HG03442 (cell line): ENCODE measurements around the gene CCR2.
"Not testable (repeated sequence)": the region's sequence is repeated elsewhere in the genome, so short reads cannot be mapped to it uniquely, and the experiment has no call there.

ENCODE experiments used
- ATAC-seq: cut with Tn5 transposase; IDR thresholded peaks from one replicate; pipeline ENCODE4 v1.9.1; 2021; ENCODE audit warnings: mild to moderate bottlenecking, moderate library complexity; ENCODE audit not compliant: unreplicated experiment

CCR2 gene

DNA sequence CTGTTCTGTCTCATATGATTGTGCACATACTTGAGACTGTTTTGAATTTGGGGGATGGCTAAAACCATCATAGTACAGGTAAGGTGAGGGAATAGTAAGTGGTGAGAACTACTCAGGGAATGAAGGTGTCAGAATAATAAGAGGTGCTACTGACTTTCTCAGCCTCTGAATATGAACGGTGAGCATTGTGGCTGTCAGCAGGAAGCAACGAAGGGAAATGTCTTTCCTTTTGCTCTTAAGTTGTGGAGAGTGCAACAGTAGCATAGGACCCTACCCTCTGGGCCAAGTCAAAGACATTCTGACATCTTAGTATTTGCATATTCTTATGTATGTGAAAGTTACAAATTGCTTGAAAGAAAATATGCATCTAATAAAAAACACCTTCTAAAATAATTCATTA, 21.9 kb downstream of the CCR2 start:
- no peak for ATAC-seq

DNA sequence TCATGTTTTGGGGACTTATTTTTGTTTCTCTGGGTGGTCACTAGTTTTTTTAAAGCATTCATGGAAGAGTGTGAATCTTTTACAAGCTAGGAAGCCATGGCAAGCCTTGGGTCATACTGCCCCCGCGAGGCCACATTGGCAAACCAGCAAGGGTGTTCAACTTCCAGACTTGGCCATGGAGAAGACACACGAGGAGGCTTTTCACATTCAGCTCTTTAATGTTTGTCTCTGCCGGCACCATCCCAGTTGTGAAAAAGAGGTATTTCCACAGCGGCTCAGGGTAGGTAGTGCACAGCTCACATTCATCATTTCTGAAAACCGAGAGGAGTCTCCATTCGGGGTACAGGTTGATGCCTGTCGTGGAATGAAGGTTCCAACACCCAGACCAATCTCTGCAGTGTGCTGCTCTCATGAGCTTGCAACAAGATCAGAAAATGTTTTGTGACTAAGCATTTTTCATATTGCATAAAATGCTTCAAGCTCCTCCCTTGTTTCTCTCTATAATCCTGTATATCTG, 24.6 kb downstream of the CCR2 start:
- ATAC-seq, result no peak

DNA sequence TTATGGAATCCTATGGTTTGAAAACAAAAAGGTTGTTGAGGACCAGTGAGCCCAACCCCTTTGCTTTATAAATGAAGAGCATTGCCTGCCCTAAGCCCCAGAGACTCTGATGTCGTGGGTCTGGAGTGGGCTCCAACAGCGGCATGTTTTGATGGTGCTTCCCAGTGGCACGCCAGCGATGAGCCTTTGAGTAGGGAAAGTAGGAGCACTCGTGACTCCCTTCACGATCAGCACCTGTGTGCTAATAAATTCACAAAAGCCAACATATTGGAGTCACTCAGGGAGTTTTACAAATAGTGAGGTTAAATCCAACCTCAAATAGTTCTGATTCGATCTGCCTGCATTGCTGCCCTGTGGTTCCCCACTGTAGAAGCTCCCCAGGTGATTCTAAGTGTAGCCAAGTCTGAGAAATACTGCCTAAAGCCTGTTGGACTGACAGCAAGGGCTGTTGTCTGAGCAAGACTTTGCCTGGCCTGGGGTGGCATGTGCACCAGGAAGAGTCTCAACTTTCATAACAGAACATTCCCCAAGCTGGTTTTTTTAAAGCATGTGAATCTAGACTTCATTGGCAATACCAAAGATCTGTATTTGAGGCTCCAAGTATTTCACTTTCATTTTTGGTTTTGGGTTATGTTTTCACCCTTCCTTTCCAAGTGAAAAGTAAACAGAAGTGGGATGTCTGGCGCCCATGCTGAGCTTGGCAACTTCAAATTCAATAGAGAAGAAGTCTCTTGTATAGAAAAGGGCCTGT, 26.7 kb downstream of the CCR2 start:
- no peak for ATAC-seq

DNA sequence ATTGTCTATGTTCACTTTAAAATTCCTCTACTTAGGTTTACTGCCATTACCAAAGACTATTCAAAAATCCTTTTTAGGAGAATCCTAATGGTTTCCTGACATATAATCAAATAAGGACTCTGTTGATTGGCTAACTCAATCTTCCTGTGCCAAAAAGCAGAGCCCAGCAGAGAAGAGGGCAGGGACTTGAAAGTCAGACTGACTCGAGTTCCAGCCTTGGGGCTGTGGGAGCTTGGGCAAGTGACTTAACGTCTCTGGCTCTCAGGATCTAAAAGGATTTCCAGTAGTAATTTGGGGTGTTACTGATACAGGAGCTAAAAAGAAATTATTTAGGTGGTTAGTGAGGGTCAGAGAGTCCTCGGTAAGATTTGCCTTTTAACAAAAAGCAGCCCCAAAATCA, 27.7 kb downstream of the CCR2 start:
- no peak for ATAC-seq

DNA sequence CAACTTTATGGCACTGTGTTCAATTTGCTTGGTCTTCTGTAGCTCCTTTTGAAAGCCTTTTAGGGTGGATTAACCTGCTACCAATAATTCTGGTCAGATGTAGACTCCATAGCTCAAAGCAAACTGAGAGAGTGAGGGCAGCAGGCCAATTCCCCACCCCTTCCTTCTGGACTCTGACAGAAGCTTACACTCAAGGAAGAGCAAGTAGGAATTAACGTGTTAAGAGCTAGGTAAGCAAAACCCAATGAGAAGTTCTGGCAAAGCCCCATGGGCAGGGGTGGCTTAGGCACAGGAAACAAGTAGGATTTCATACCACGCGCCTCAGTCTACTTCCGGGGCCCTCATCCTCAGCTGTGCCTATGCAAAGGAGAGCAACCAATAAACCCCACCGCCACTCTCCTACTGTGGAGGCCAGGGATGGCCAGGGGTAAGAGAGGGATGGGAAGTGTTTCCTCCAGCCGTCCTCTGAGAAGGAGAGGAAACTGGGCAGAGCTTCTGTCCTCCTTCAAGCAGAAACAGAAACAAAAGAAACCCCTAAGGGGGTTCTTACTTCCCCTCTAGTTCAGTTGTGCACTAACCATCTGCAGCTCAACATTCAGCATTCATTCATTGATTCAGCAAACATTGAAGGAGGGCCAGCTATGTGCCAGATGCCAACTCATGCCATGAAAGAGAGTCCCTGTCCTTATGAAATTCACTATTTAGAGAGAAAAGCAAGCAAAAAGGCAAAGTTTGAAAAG, 29.5 kb downstream of the CCR2 start:
- no peak for ATAC-seq

DNA sequence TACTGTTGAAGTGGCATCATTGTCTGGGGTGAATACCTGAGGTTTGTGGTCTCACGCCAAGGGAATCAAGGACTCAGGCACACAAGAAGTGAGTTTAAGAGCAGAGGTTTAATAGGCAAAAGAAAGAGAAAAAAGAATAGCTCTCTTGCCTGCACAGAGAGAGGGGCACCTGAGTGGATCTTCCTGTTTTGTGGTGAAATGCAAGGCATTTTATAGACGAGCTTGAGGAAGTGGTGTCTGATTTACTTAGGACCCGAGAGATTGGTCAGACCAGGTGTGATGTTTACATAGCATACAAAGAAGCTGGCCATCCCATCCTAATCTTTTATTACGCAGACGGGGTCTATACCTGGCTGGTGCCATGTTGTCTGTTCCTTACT, 30.0 kb downstream of the CCR2 start:
- no peak for ATAC-seq

DNA sequence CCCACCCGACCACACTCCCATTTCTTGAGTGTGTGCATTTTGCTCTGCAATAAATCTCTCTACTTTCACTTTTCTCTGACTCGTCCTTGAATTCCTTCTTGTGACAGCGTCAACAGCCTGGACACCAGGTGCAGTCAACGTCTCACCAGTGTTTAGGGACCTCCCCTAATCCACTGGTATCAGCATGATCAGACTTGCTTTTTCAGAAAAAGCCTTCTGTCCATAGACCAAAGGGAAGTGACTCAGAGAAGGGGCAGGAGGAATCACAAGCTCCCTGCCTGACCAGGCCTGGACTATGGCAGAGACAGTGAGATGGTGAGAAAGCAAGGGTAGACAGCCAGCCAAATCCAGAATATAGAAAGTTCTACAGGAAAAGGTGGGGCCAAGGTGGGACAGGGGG, 32.3 kb downstream of the CCR2 start:
- no peak for ATAC-seq

DNA sequence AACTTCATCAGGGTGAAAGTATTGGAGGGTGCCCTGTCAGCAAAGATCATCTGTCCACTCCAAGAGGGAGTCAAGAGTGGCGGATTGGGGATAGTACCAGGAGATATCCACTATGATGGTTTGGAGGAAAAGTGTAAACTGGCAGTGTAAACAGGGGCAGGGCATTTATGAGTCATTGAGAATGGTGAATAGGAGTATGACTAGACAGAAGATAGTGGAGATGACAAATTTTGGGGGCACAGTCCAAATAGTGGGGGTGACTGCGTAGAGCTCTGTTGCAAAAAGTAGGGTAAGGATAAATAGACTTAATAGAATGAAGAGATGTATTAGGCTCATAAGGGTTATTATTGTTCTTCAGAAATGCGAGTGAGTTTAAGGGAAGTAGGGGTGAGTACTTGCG, 34.9 kb downstream of the CCR2 start:
- ATAC-seq, result not testable (repeated sequence)

DNA sequence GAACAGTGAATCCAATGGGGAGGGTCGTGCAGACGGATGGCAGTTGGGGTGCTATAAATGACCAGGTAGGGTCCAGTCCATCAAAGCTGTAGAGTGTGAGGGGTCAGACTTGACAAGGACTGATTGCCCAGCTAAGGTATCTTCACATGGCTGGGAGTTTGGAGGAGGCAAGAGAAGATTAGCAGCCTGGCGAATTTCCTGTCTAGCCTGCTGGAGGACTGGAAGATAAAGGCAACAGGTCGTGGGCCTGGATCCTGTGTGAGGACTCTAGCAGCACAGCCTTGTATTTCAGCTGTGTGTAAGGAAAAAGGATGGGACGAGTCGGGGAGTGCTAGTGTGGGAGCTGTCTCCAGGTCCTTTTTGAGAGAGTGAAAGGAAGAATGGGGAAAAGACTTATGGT, 35.4 kb downstream of the CCR2 start:
- no peak for ATAC-seq

DNA sequence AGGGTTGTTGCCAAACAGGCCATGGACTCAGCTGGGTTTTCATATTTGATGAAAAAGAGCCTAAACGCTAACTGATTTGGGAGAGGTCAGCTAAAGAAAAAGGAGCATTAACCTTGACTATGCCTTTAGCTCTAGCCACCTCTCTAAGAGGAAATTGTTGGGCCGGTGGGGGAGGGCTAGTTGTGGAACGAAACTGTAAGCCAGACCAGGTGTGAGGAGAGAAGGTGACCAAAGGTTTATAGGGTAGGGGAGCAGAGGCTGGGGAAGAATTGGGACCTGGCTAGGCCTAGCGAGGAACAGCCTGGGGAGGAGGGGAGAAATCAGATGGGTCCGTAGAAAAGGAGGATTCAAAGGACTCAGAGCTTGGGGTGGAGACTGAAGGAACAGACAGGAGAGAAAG, 37.6 kb downstream of the CCR2 start:
- not testable (repeated sequence) for ATAC-seq

DNA sequence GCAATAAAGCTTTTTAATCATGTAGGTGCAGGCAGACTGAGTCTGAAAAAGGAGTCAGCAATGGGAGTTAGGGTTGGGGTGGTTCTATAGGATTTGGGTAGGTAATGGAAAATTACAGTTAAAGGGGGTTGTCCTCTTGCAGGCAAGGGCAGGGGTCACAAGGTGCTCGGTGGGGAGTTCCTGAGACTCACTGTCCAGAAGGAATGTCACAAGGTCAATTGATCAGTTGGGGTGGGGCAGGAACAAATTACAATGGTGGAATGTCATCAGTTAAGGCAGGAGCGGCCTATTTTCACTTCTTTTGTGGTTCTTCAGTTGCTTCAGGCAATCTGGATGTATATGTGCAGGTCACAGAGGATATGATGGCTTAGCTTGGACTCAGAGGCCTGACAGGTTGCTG, 39.1 kb downstream of the CCR2 start:
- no peak for ATAC-seq

DNA sequence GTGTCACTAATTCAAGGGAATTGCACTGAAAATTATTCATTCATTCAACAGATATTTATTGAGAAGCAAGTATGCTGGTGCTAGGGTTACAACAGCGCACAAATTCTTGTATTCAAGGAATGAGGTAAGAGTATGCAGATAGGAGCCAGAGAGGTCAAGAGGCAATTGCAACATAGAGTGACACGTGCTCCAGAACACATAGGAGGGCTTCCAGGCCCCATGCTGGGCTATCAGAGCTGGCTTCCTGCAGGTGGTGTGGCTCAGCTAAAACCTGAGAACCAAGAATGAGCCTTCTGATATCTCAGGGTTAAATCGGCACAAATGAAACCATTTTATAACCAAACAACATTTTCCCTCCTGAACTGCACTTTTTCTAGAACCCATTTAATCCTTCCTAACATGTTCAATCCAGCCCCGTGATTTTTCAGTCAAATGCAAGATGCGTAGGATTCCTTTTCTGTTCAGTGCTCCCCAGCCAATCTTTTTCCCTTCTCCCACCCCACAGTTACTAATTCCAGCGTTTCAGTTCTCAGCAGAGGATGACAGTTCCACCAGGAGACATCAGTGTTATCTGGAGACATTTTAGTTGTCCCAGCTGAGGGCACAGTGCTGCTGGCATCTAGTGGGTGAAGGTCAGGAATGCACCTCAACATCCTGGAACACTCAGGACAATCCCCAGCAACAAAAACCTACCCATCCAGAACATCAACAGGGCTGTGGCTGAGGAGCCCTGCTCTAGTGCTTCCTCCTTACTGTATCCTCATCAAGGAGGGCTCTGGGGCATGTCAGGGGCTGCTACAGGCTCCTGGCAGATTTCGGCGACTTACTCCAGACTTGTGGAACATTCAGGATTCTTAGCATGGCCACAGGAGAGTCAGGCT, 39.9 kb downstream of the CCR2 start:
- no peak for ATAC-seq

DNA sequence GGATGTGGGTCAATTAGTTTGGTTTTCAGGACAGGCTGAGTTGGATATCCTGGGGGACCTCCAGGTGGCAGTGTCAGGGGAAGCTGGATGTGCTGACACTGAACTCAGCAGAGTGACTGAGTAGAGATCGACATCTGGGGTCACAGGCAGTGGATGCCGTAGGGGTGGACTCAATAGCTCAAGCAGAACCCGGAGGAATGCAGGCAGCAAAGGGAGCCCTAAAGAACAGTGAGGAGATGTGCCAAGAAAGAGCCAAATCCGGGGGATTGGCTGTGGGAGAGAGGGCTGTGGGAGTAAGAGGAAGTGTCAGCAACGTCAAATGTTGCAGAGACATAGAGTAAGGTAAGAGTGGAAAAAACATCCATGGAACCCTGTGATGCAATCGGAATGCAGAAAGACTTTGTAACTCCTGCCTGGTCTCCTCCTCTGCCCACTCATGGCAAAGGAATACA, 41.3 kb downstream of the CCR2 start:
- ATAC-seq, result no peak

DNA sequence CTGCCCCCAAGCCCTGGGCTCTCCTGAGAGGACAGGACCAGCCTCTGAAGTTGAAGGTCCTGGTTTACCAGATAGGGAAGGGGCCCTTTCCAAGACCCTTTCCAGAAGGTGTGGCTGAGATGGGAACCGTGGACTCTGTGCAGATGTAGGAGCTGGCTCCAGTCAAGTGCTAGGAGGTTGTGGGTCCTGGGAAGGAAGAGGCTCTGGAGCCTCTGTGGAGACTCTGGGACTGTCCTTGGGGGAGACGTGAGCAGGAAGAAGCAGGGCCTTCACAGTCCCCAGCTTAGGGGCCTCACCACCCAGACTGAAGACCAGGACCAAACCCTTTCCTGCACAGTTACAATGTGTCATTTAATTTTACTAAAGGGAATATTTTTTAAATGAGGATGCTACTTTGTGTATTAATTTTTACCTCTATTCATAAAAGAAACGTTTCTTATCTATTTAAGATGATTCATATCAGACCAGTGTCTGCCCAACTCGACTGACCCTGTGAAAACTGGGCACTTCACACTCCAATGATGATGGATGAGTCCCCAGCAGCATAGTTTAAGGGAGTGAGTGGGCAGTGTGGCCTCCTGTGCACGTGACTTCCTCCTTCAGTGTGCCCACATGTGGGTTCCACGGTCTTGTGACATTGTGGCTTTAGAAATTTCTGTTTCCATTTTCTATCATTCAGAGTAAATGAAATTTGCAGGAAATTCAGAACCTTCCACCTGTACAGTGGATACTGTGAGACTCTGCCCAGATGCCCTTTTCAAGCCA, 42.0 kb downstream of the CCR2 start:
- ATAC-seq, result no peak

DNA sequence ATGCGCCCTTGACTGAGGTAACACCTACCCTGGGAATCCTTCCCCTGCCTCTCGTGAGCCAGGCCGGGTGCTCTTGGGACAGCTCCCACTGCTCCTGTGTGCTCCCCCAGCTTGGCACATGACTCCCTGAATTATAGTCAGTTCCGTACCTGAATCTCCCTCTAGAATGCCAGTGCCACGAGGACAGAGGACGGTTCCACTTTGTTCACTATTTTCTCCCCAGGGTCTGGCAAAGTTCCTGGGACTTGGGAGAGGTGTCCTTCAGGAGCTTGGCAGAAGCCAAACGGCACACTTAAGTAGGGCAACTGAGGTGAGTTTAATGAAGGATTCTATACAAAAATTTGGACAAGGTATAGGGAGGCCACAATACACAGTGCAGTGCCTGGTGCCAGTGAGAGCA, 43.2 kb downstream of the CCR2 start:
- ATAC-seq, result no peak

DNA sequence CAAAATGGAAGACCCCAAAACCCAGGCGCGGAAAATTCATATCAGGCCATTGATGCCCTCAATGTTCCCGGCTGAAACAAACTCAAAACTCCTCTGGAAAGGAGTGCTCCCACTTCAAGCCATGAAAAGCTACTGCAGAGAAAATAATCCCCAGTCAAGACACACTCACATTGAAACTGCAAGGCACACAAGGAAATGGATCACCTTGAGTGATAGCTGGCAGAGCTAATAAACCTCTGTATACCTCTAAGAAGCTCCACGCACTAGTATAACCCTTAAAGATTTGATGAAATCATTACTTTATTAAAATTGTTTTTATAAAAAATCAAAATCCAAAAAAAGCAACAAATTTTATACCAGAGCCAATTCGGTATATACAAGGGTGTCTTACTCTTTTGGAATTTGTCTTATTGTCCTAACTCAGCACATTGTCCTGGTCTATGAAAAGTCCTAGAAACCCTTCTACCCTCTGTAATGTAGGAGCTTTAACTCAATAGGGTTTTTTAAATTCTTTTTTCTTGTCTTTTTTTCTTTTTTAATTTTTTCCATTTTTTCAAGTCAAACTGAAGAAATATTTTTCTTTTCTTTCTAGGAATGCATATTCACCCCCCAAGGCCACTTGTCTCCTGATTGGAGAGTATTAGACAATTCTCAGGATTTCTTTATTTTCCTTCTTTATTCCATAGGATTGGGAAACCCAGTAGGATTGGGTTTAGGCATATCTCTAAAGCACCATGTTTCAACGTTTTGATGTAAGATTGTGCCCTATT, 44.5 kb downstream of the CCR2 start:
- no peak for ATAC-seq

DNA sequence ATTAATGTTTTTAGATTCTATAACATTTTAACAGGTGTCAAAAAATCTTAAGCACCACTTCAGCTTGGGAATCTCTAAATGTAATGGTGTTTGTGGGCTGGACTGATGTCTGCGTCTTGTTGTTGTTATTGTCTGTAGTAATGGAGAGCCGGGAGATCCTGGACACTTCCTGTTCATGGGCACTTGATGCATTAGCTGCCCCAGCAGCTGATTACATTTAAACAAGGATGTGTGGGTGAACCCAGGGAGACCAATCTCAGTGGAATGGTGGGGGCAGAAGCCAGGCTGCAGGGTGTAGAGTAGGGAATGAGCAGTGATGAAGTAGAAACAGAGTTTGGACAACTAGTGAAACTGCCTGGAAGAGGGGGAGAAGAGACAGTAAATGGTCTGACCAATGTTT, 45.2 kb downstream of the CCR2 start:
- ATAC-seq, result no peak

DNA sequence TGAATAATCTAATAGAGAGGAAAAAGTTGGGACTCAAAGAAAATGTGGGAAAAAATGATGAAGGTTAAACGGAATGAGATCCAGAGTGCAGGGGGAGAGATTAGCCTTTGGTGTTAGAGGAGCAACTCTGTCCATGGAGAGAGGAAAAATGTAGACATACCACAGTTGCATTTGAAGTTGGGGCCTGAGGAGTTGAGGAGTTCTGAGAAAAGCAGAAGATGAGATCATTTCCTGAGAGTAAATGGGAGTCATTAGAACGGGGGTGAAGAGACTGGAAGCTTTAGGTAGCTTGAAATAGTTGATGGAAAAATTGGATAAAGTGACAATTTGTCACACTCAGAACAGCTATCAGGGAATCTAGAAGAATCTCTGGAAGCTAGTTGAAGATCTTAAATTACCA, 45.6 kb downstream of the CCR2 start:
- no peak for ATAC-seq

DNA sequence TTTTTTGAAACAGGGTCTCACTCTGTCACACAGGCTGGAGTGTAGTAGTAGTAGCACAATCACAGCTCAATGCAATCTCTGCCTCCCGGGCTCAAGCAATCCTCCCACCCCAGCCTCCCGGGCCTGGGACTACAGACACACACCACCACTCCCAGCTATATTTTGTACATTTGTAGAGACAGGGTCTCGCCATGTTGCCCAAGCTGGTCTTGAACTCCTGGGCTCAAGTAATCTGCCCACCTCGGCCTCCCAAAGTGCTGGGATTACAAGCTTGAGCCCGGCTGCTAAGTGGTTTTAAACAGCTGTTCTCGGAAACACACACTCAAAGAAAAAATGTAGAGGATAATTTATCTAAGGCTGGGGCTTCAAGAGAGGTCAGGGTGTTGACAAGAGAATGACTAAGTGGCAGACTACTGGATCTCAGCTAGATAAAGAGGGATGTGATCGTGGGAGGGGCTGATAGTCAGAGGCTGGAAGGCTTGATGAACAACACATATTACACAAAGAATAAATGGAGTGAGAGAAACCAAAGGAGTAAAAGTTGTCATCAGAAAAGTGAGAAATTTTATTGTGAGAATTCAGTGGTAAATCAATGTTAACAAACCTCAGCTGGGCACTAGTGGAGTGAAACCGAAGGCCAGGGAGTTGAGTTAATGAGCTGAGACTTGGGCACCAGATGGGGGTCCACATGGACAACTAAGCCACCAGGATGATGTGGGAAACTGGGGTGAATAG, 46.3 kb downstream of the CCR2 start:
- ATAC-seq, result no peak
